Hepatic stellate cell (primary cell): ENCODE results near the gene GALNT10.

ENCODE experiments used
- DNase-seq: peaks from one replicate; pipeline ENCODE4 v3.0.0; 2011; ENCODE audit warnings: low spot score

Gene GALNT10

DNA sequence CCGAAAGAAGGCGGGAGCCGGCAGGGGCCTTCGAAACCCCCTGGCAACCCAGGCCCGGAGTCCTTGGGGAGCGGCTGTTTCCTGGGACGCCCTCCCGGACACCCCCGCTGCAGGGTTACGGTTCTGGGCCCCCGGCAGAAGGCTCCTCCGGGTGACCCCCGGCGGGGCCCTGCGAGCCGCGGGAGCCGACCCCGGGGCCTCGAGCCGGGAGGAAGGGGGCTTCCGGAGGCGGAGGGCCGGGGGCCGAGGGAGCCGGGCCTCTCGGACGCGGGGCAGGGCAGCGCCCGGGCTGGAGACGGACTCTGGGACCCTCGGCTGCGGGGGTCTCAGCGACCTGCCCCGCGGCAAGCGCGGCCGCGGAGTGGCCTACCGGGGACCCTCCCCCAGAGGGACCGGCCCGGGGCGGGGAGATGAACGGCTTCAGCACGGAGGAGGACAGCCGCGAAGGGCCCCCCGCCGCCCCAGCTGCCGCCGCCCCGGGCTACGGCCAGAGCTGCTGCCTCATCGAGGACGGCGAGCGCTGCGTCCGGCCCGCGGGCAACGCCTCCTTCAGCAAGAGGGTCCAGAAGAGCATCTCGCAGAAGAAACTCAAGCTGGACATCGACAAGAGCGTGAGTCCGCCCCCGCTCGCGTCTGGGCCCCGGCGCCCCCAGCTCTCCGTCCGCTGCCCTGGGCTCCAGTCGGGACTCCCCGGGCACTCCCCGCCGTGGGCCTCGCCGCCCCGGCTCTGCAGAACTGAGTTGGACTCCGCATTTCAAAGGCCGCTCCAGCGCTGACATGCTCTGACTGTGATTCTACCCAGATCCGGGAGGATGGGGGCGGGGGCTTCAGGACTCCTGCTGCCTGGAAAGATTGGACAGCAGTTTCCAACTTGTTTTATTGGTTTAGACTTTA is 255.9 kb downstream of the GALNT10 start:
- DNase-seq = peak; percentile 66

DNA sequence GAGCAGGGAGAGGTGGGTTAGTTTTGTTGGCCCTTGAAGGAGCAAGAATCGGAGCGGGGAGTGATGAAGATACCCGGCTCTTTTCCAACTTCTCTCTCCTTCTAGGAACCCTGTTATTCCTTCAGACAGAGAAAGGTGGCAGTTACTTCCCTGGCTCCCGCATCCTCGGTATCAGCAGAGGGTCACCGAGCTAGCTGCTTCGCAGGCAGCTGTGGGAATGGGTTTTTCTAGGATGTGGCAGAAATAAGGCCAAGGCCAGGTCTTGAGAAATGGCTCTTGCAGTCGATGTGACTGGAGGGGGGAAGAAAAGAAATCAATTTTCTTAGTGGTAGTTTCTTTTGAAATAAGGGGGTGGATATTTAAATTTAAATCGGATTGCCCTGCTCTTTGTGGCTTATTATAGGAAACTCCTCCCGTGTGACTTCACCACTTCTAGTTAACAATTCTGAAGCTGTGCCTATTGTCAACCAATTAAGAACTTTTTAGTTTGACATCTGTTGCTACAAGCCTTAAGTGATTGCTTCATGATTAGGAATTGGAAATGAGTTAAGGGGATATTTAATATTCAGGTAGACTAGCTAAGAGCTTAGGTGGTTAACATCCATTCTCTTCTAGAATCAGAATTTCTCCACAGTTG is 256.7 kb downstream of the GALNT10 start:
- no peak for DNase-seq

DNA sequence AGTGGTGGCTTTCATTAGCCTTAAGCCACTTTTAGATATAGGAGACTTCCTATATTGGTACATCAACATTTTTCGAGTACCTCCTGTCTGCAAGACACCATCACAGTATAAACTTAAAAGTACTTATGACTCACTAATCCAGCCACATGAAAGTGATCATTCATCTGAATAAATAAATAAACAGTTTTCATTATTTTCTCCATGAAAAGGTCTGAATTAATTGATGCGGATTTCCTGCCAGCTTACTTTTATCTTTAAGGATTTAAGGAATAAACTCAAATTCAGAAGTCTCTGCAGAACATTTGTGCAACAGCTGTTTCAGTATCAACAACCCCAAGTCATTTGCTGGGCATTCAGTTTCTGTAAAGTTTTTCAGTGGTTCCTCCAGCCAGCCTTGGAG is 259.3 kb downstream of the GALNT10 start:
- no peak for DNase-seq

DNA sequence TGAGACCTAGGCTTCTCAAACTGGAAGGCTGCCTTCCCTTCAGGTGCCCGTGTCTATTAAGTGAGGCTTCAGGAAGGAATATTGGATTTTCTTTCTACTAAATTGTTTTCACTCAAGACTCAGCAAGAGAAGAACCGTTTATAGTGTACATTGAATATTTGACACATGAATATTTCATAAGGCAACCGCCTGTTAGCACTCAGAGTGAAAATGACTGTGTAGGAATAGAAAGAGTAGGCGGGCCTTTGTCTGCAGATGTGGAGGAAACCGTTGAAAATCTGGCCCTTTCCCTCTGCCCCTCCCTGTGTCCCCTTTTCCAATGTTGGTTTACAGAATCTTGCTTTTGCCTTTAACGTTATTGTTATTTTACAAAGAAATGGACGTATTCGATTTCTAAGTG is 261.4 kb downstream of the GALNT10 start:
- no peak for DNase-seq

DNA sequence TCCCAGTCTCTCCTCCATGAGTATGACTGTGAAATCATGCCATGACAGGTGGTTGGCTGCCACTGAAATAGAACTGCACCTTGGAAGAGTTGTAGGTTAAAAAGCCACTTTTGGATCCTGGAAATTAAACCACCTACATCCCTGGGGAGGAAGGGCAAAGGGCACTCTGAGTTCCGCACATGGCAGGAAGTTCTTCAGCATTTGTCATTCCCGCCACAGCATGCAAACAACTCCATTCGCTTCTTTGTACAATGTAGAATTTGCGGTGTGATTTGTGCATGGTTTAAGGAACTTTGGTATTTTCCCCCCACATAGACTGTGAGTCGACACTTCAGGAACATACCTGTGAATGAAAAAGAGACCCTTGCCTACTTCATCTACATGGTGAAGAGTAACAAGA is 265.1 kb downstream of the GALNT10 start:
- DNase-seq = no peak

DNA sequence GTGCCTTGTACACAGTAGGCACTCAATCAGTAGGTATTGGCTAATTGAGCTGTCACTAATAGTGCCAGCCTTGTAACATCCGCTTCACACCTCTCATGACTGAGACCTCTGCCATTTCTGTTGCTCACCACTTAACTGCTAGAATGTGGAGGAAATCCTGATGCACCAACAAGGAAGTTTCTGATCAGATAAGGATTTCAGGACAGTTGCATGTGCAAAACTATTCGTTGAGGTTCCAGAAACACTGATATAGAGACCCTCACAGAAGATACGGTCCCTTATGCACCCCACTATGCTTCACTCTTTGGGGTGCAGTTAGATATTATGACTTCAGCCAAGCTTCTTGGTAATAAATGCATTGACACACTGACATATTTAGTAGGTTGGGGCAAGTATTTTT is 266.0 kb downstream of the GALNT10 start:
- no peak for DNase-seq

DNA sequence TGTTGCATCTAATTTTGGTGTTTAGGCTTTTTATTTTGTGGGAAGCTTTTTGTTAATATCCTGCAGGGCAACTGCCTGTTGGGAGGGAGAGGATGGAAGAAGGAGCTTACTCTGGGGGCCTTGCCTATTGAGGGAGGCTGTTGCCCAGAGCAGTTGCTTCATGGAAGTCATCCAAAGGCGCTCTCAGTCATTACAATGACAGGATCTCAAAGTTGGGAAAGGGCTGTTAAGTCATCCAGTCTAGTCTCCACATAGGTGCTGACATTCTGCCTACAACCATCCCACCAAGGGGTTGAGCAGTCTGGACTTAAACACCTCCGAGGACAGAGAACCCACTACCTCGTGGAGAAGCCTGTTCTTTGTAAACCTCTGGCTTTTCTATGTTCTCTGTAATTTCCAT is 268.5 kb downstream of the GALNT10 start:
- DNase-seq = no peak

DNA sequence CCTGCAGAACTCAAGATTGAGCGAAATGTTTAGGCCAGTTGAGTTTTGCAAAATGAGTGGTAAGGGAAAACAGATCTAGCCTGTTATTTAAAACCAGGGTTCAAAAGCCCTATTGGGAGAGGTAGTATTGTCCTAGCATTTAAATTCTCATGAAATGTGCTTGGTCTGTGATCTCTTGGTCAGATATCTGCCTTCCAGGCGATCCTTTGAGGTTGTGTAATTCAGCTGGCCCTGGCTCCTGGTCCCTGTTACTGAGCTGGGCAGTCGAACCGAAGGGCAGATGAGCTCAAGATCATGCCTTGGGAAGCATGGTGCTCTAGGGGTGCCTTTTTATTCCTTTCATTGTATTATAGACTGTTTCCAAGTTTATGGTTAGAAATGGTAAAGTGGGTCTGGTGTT is 269.6 kb downstream of the GALNT10 start:
- DNase-seq = no peak

DNA sequence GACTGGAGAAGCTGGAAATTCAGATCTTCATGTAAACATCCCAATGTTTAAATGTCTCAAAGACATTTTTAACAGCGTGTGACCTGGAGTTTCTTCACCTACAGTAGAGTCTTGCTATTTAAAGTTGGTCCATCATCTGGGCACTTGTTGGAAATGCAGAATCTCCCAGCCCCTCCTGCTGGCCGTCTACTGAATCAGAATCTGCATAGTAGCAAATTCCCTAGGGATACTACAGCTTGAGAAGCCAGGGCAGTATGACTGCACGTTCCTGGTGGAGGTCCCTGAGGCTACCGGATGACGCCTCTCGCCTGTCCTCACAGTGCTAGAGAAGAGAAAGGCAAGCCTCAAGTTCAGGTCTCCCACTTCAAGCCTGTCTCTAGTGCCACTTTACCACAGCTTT is 271.0 kb downstream of the GALNT10 start:
- peak; percentile 67 for DNase-seq

DNA sequence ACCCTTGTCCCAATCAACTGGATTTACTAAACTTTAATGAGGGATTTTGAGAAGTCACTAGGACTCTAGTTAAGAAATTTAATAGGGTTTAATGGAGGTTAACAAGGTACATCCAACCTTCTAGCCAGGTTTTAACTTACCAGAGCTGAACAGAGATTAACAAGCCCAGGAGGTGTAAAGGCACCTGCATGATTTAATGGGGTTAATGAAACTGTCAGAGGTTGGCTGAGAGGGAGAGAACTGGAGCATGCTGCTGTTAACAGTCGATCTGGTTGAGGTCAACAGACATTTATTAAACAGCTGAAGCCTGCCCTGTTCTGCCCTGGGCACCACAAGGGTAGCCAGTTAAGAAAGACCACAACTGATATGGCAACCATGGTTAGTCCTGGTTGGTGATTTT is 273.9 kb downstream of the GALNT10 start:
- DNase-seq = no peak

GRCh38 chr5:154465169-154465568 is 274.6 kb downstream of the GALNT10 start:
- DNase-seq = no peak

GRCh38 chr5:154466147-154466546 is 275.6 kb downstream of the GALNT10 start:
- DNase-seq = no peak

GRCh38 chr5:154466671-154467070 is 276.1 kb downstream of the GALNT10 start:
- DNase-seq = no peak

DNA sequence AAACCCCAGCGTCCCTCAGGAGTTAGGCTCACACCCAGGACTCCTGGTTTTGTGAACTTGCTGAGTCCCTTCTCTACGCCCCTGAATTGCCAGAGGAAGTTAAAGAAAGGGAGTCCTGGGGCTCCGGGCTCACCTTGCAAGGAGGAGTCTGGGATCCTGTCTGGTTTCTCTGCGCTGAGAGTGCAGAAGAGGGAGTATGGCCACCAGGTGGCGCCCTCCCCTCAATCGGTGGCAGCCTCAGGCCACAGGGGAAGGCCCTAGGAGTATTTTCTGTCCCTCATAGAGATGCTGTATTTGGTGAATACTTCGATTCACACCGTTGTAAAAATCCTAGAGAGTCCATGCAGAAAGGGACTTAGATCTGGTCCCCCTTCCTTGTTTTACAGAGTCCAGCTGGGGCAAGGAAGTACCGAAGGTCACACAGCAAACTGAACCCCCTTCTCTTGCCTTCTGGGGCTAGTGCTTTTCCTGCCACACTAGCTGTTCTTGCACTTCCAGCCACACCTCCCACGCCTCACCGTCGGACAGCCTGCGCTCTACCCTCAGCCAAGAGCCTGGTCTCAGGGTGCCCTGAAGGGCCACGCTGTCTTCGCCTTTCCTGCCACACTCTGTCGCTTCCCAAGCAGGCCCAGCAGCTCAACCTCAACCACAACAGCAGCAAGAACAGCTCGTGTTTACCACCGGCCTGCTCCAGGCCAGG is 277.3 kb downstream of the GALNT10 start:
- DNase-seq = peak; percentile 84

GRCh38 chr5:154470137-154470536 is 279.6 kb downstream of the GALNT10 start:
- no peak for DNase-seq
